AG04450 (cell line): ENCODE measurements around the gene UCN2. TPM values are rescaled to one million over a fixed set of nuclear protein-coding genes. Genes with fewer than 3 reads are reported as not detected.
A peak's percentile ranks its signal among the peaks of the same experiment; 100 is the strongest.

Source experiments
- CTCF ChIA-PET: fragments of 300-600, 350-600 bp; formaldehyde crosslinking; extraction: SDS; loops from one replicate; lab custom pipeline; 2022; ENCODE audit warnings: antibody characterized with exemption, inconsistent platforms; lab: Charles Lee
- POLR2A ChIA-PET: fragments of 350-600 bp; formaldehyde crosslinking; extraction: SDS; loops from one replicate; lab custom pipeline; 2021; ENCODE audit warnings: antibody characterized with exemption, inconsistent platforms; lab: Yijun Ruan, JAX
- DNase-seq: peaks from one replicate; pipeline ENCODE4 v3.0.0-alpha.2; 2011; ENCODE audit warnings: low read depth, low spot score
- H3K27ac ChIP-seq: one replicate; pipeline ENCODE4 v1.5.1; 2012; ENCODE audit warnings: low read depth, low read length, control low read depth
- H3K27me3 ChIP-seq: one replicate; pipeline ENCODE4 v1.6.0; 2012; ENCODE audit warnings: low read length; ENCODE audit not compliant: control insufficient read depth, insufficient read depth
- H3K4me3 ChIP-seq: 2 replicates; pipeline ENCODE4 v1.5.1; 2011; ENCODE audit warnings: mild to moderate bottlenecking, low read depth, low read length, control low read depth
- H3K9me3 ChIP-seq: 2 replicates; pipeline ENCODE4 v1.5.1; 2012; ENCODE audit warnings: low read length; ENCODE audit not compliant: control insufficient read depth, insufficient read depth
- polyA plus RNA-seq: library from polyadenylated mRNA; depleted of rRNA; stranded (reverse); fragments of >200 nt; gene quantifications from 2 replicates; pipeline ENCODE4 v1.2.3, GENCODE V29; 2011
- TF ChIP-seq, protein P1 (sequence below): IDR thresholded peaks from 2 replicates; pipeline ENCODE4 v1.5.1; 2011; ENCODE audit warnings: low read depth, low read length, control low read depth, inconsistent platforms

Gene UCN2
- polyA plus RNA-seq, 1 experiment: 1.2 TPM

DNA sequence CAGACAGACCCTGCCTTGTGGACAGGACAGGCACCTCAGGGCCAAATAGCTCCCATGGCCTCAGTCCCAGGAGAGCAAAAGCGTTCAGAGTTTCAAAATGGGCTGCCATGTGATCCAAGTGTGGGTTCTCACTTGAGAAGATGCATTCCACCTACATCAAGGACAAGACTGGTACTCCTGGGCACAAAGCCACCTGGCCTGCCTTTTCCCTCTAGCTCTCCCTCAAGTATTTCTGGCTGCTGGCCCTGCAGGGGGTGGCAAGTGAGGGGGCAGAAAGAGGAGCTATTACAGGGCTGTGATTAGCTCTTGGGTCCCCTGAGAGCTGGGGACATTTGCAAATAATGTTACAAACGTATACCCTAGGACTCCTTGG lies 38.0 kb upstream of the UCN2 start:
- H3K9me3 ChIP-seq: no peaks in the 10 kb centered on the region
- H3K27me3 ChIP-seq: no peaks in the 10 kb centered on the region
- no peak overlapping the region for H3K4me3 ChIP-seq
- no peak overlapping the region for H3K27ac ChIP-seq
- POLR2A ChIA-PET: interaction anchor here (0.6 to 0.7 kb wide), 3 partner anchors 12 to 95 kb away, joined by 3 to 4 read pairs (median 4); no protein-coding TSS in a partner anchor
- CTCF ChIA-PET: interaction anchor here (1.1 kb wide), 1 partner anchor 34 kb away, joined by 4 read pairs; the partner anchor contains the start of gene SLC26A6
- TF ChIP-seq, protein P1, sequence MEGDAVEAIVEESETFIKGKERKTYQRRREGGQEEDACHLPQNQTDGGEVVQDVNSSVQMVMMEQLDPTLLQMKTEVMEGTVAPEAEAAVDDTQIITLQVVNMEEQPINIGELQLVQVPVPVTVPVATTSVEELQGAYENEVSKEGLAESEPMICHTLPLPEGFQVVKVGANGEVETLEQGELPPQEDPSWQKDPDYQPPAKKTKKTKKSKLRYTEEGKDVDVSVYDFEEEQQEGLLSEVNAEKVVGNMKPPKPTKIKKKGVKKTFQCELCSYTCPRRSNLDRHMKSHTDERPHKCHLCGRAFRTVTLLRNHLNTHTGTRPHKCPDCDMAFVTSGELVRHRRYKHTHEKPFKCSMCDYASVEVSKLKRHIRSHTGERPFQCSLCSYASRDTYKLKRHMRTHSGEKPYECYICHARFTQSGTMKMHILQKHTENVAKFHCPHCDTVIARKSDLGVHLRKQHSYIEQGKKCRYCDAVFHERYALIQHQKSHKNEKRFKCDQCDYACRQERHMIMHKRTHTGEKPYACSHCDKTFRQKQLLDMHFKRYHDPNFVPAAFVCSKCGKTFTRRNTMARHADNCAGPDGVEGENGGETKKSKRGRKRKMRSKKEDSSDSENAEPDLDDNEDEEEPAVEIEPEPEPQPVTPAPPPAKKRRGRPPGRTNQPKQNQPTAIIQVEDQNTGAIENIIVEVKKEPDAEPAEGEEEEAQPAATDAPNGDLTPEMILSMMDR: no peak
- no peak for DNase-seq

- TF ChIP-seq, protein P1: no peak
- H3K4me3 ChIP-seq: no peak overlapping the region
- H3K9me3 ChIP-seq: no peaks in the 10 kb centered on the region
- H3K27me3 ChIP-seq: no peaks in the 10 kb centered on the region
- H3K27ac ChIP-seq: no peak overlapping the region
- POLR2A ChIA-PET: interaction anchor here (0.6 to 0.7 kb wide), 2 partner anchors 11 to 96 kb away, joined by 3 to 4 read pairs; no protein-coding TSS in a partner anchor
- CTCF ChIA-PET: interaction anchor here (1.1 kb wide), 1 partner anchor 35 kb away, joined by 4 read pairs; the partner anchor contains the start of gene SLC26A6
- DNase-seq: no peak
Observed at GRCh38 chr3:48600711-48601621, 37.4 kb upstream of the UCN2 start.

DNA sequence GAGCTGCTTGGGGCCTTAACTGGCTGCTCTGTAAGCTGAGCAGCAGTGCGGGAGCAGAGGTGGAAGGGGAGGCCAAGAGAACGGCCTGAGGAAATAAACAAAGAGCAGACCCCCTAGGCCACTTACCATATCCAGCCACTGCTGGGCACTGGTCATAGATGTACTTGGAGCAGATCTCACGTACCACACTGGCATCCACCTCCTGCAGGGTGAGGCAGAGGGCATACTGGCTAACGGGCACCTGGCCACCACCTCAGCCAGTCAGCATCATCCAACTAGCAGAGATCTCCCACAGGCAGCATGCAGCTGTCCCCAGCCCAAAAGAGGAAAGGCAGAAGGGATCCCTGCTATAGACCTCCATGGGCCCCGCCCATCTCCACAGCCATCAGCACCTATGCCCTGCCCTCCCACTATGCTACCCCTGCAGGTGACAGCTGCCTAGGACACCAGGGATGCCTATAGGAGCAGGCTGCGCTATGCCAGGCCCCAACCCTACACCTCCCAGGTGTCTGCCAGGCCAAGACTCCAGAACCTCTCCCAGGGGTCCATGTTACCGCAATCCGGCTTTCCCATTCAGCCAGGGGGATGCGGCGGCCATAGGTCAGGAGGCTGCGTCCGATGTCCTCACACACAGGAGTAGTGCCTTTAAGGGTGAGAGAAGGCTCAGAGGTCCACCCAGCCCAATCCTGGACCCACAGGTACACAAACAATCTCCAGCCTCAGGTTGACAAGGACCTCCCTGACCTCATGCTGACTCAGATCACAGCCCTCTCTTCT lies 36.1 kb upstream of the UCN2 start:
- Histone ChIP-seq H3K9me3 (no peaks in the 10 kb centered on the region; the same call in 1 of the 2 replicates), H3K27me3 (no peaks in the 10 kb centered on the region), H3K27ac (peak overlapping the region; percentile 99), H3K4me3 (no peak overlapping the region)
- CTCF ChIA-PET: no interaction called here
- no peak for DNase-seq
- POLR2A ChIA-PET: interaction anchor here (1.4 to 1.7 kb wide), 2 partner anchors 36 to 153 kb away, joined by 4 to 14 read pairs; partner anchors contain the start of genes ATRIP and SLC26A6
- TF ChIP-seq, protein P1: no peak

GRCh38 chr3:48599077-48599501 lies 35.5 kb upstream of the UCN2 start:
- DNase-seq: no peak
- Histone ChIP-seq H3K9me3 (no peaks in the 10 kb centered on the region; the same call in 1 of the 2 replicates), H3K4me3 (peak overlapping the region; percentile 17; the same call in 1 of the 2 replicates), H3K27me3 (no peaks in the 10 kb centered on the region), H3K27ac (peak overlapping the region; percentile 99)
- CTCF ChIA-PET: interaction anchor here (1.0 kb wide), 1 partner anchor 36 kb away, joined by 3 read pairs; the partner anchor contains the start of gene SLC26A6
- TF ChIP-seq, protein P1: no peak
- POLR2A ChIA-PET: interaction anchor here (0.7 to 1.7 kb wide), 5 partner anchors 36 to 153 kb away, joined by 3 to 14 read pairs (median 4); partner anchors contain the start of genes ATRIP, CELSR3, PFKFB4 and SLC26A6
